ENCODE measurements around the gene DEFB129. TPM values are rescaled to one million over a fixed set of nuclear protein-coding genes. Genes with fewer than 3 reads are reported as not detected.
"Not testable (repeated sequence)": the region's sequence is repeated elsewhere in the genome, so short reads cannot be mapped to it uniquely, and the experiment has no call there.

Gene DEFB129, protein sequence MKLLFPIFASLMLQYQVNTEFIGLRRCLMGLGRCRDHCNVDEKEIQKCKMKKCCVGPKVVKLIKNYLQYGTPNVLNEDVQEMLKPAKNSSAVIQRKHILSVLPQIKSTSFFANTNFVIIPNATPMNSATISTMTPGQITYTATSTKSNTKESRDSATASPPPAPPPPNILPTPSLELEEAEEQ
- polyA plus RNA-seq (2013, experiment 1 of 2): not detected
- polyA plus RNA-seq (2013, experiment 2 of 2): not detected

DNA sequence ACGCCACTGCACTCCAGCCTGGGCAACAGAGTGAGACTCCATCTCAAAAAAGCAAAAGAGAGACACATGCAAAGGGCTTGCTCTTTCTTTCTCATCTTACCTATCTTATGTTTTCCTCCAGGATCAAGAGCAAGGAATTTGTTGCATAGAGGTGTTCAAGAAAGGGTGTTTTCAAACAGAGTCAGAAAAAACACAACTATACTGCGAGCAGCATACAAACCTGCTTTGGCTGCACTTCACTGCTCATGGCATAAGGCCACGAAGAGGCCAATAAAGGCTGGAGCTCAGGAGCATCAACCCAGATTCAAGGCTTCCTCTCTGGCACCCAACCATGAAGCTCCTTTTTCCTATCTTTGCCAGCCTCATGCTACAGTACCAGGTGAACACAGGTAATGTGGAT lies at the start of gene DEFB129:
Gene DEFB129 (plus strand): TSS at position 301 of the 400 bp plus-strand sequence. CDS start 31 bp downstream, at position 332.
- no peaks in the 10 kb centered on the region for H3K9me3 ChIP-seq (ENCODE audit: insufficient read depth, low read depth, low read length)
- peaks cover 38% of the 10 kb centered on the region for H3K27me3 ChIP-seq (ENCODE audit: insufficient read depth, low read length)
- no peak within 1 kb of the TSS for H3K4me3 ChIP-seq (ENCODE audit: low read length)
- no peak within 1 kb of the TSS for H3K27ac ChIP-seq (ENCODE audit: low read depth, low read length)
- WGBS: 90% methylated on average over 3 of the region's 3 CpGs
- H3K36me3 ChIP-seq (ENCODE audit: insufficient read depth, low read length): no peaks in the 10 kb centered on the region
- H3K4me1 ChIP-seq (ENCODE audit: insufficient read depth, low read length): no peaks in the 10 kb centered on the region
- H3K9ac ChIP-seq (ENCODE audit: low read depth, low read length): no peak within 1 kb of the TSS

DNA sequence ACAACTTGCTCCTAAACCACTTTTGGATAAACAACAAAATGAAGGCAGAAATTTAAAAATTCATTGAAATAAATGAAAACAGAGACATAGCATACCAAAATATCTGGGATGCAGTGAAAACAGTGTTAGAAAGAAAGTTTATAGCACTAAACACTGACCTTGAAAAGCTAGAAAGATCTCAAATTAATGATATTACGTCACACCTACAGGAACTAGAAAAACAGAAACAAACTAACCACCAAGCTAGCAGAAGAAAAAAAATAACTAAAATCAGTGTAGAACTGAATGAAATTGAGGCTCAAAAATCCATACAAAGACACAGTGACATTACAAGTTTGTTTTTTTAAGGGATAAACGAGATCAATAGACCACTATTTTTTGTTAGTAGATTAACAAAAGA lies 42.8 kb upstream of the DEFB129 start:
- Histone ChIP-seq H3K4me3 (ENCODE audit: low read length) (no peak overlapping the region), H3K4me1 (ENCODE audit: insufficient read depth, low read length) (no peaks in the 10 kb centered on the region), H3K36me3 (ENCODE audit: insufficient read depth, low read length) (no peaks in the 10 kb centered on the region), H3K9ac (ENCODE audit: low read depth, low read length) (no peak overlapping the region), H3K9me3 (ENCODE audit: insufficient read depth, low read depth, low read length) (peaks cover 12% of the 10 kb centered on the region; the same call in 1 of the 2 replicates), H3K27ac (ENCODE audit: low read depth, low read length) (no peak overlapping the region), H3K27me3 (ENCODE audit: insufficient read depth, low read length) (no peaks in the 10 kb centered on the region)
- no CpG with 5 or more reads among the region's 2 CpGs for WGBS

DNA sequence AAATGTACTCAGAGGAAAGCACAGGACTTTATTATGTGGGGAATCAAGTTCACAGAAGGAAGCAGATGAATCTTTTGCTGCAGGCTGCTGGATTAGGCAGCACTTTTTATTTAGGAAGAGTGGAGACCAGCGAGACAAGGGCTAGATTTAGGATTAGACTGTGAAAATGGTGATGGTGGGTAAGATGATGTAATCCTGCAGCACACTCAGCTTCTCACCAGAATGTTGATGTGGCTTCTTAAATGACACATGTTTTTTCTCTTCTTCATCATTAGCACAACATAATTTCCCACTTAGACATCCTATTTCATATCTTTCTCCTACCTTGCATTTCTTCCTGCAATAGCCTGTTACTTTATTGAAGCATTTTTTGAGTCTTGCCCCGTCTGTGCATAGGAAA lies 39.3 kb upstream of the DEFB129 start:
- H3K4me1 ChIP-seq (ENCODE audit: insufficient read depth, low read length): no peaks in the 10 kb centered on the region
- WGBS: 94% methylated on average over 2 of the region's 2 CpGs
- no peaks in the 10 kb centered on the region for H3K27me3 ChIP-seq (ENCODE audit: insufficient read depth, low read length)
- no peak overlapping the region for H3K27ac ChIP-seq (ENCODE audit: low read depth, low read length)
- H3K36me3 ChIP-seq (ENCODE audit: insufficient read depth, low read length): no peaks in the 10 kb centered on the region
- H3K9ac ChIP-seq (ENCODE audit: low read depth, low read length): no peak overlapping the region
- peaks cover 18% of the 10 kb centered on the region for H3K9me3 ChIP-seq (ENCODE audit: insufficient read depth, low read depth, low read length)
- H3K4me3 ChIP-seq (ENCODE audit: low read length): no peak overlapping the region

DNA sequence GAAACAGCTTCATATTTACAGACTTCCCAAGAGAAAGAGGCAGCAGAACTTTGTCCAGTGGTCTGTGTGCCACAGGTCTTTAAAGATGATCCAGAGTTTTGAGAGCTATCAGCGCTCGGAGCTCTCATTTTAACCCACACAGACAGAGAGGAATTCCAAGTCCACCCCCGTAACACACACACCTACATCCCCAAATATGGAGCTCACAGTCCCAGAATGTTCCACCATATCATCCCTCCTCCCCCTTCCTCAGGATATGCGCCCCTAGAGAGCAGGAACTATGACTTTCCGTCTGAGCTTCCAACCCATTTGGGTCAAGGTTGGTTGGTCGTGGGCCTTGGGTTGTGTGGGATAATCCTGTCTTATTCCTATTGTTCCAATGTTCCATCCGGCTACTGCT lies 37.4 kb upstream of the DEFB129 start, which contains the start of gene DEFB128:
Gene DEFB128 (minus strand): TSS at position 101 of the 400 bp plus-strand sequence. CDS start 88 bp downstream, at position 13.
- Histone ChIP-seq H3K27ac (ENCODE audit: low read depth, low read length) (no peak within 1 kb of the TSS), H3K9me3 (ENCODE audit: insufficient read depth, low read depth, low read length) (peaks cover 13% of the 10 kb centered on the region), H3K36me3 (ENCODE audit: insufficient read depth, low read length) (no peaks in the 10 kb centered on the region), H3K27me3 (ENCODE audit: insufficient read depth, low read length) (no peaks in the 10 kb centered on the region), H3K4me1 (ENCODE audit: insufficient read depth, low read length) (no peaks in the 10 kb centered on the region), H3K9ac (ENCODE audit: low read depth, low read length) (no peak within 1 kb of the TSS), H3K4me3 (ENCODE audit: low read length) (no peak within 1 kb of the TSS)
- WGBS: 75% methylated on average over 7 of the region's 7 CpGs

DNA sequence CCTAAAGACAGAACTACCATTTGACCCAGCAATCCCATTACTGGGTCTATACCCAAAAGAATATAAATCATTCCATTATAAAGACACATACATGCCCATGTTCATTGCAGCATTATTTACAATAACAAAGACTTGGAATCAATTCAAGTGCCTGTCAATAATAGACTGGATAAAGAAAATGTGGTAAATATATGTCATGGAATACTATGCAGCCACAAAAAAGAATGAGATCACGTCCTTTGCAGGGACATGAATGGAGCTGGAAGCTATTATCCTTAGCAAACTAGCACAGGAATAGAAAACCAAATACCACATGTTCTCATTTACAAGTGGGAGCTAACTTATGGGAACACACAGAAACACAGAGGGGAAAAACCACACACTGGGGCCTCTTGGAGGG lies 28.8 kb upstream of the DEFB129 start:
- WGBS: 85% methylated on average over 1 of the region's 1 CpG
- Histone ChIP-seq H3K4me1 (ENCODE audit: insufficient read depth, low read length) (no peaks in the 10 kb centered on the region), H3K9ac (ENCODE audit: low read depth, low read length) (no peak overlapping the region), H3K27me3 (ENCODE audit: insufficient read depth, low read length) (peaks cover 11% of the 10 kb centered on the region; the same call in 1 of the 2 replicates), H3K36me3 (ENCODE audit: insufficient read depth, low read length) (no peaks in the 10 kb centered on the region), H3K27ac (ENCODE audit: low read depth, low read length) (no peak overlapping the region), H3K9me3 (ENCODE audit: insufficient read depth, low read depth, low read length) (peaks cover 5% of the 10 kb centered on the region; the same call in 1 of the 2 replicates), H3K4me3 (ENCODE audit: low read length) (no peak overlapping the region)

DNA sequence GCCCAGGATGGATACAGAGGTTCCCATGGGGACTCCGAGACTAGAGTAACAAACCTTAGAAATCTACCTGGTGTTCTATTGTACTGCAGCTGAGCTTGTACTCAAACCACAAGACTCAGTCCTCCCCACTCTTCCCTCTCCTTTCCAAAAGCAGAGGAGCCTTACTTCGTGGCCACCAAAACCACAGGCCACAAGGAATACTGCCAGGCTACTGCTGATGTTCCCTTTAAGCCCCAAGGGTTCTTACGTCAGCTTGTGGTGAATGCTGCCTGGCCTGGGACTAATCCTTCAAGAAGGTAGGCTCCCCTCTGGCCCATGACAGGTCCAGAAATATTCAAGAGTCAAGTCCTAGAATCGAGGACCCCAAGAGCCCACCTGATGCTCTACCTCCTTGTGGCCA lies 27.1 kb upstream of the DEFB129 start:
- peaks cover 18% of the 10 kb centered on the region for H3K27me3 ChIP-seq (ENCODE audit: insufficient read depth, low read length)
- WGBS: 87% methylated on average over 4 of the region's 4 CpGs
- H3K36me3 ChIP-seq (ENCODE audit: insufficient read depth, low read length): no peaks in the 10 kb centered on the region
- H3K4me1 ChIP-seq (ENCODE audit: insufficient read depth, low read length): no peaks in the 10 kb centered on the region
- peaks cover 5% of the 10 kb centered on the region; the same call in 1 of the 2 replicates for H3K9me3 ChIP-seq (ENCODE audit: insufficient read depth, low read depth, low read length)
- no peak overlapping the region for H3K27ac ChIP-seq (ENCODE audit: low read depth, low read length)
- no peak overlapping the region for H3K4me3 ChIP-seq (ENCODE audit: low read length)
- H3K9ac ChIP-seq (ENCODE audit: low read depth, low read length): no peak overlapping the region

DNA sequence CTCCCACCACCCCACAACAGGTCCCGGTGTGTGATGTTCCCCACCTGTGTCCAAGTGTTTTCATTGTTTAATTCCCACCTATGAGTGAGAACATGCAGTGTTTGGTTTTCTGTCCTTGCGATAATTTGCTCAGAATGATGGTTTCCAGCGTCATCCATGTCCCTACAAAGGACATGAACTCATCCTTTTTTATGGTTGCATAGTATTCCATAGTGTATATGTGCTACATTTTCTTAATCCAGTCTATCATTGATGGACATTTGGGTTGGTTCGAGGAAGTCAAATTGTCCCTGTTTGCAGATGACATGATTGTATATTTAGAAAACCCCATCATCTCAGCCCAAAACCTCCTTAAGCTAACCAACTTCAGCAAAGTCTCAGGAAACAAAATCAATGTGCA lies 23.4 kb upstream of the DEFB129 start:
- not testable (repeated sequence) for H3K4me3 ChIP-seq (ENCODE audit: low read length); H3K9ac ChIP-seq (ENCODE audit: low read depth, low read length); H3K36me3 ChIP-seq (ENCODE audit: insufficient read depth, low read length); H3K4me1 ChIP-seq (ENCODE audit: insufficient read depth, low read length); H3K9me3 ChIP-seq (ENCODE audit: insufficient read depth, low read depth, low read length); H3K27ac ChIP-seq (ENCODE audit: low read depth, low read length)
- 93% methylated on average over 1 of the region's 4 CpGs for WGBS
- H3K27me3 ChIP-seq (ENCODE audit: insufficient read depth, low read length): peaks cover 45% of the 10 kb centered on the region

DNA sequence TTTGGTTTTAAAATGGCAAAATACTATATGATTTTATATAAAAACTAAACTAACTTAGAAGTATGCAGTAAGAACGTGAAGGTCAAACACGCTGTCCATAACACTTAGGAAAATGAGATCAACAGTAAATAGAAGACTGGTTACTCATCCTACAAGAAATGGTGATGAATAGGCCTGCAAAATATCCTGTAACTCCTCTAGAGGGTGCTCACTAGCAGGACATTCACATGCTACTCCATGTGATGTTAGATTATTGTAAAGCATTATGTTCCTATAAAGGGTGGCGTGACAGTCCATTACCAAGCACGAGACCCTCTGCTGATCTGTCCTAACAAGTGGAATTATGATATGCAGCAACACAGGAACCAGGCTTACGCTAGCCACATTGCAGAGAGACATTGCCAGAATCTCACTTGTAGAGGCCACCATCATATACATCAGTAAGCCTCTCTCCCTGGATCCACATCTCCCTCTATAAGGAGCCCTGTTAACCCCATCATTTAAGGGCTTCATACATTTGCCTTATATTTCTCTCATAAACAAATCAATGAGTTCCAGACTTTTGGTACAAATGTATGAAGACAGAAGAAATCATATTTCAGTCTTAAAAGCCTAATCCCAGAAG lies 18.0 kb upstream of the DEFB129 start:
- Histone ChIP-seq H3K27me3 (ENCODE audit: insufficient read depth, low read length) (peaks cover 83% of the 10 kb centered on the region), H3K36me3 (ENCODE audit: insufficient read depth, low read length) (no peaks in the 10 kb centered on the region), H3K9ac (ENCODE audit: low read depth, low read length) (no peak overlapping the region), H3K4me1 (ENCODE audit: insufficient read depth, low read length) (no peaks in the 10 kb centered on the region), H3K27ac (ENCODE audit: low read depth, low read length) (no peak overlapping the region), H3K4me3 (ENCODE audit: low read length) (no peak overlapping the region), H3K9me3 (ENCODE audit: insufficient read depth, low read depth, low read length) (no peaks in the 10 kb centered on the region)
- 63% methylated on average over 4 of the region's 5 CpGs for WGBS

DNA sequence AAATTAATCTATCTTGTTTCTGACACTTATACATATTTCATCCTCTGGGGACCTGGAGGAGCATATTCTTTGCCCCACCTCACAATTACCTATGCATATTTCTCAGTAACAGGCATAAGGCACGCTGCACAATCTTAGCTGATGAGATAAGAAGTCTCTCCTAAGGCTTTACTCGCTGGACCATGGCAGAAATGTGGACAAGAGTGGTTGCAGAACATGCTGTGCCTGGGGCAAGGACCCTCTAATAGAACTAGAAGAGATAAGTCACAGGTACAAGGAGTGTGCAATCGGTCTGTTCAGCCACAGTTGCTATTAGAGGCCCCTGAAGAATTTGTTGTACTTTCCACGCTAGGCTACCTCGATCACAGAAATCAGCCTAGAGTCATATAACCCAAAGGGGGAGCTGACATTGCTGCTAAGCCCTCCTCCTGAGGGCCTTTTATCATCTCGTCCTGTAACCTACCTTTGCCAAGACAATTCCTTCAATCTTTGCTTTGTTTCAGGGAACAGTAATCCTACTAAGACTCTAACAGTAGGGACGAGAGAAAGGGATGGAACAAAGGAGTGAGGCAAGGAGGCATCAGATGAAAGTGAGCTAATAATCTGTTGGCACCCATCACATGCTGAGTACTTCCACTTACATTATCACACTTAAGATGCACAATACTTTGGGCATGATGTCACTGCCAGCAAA lies 16.1 kb upstream of the DEFB129 start:
- Histone ChIP-seq H3K4me1 (ENCODE audit: insufficient read depth, low read length) (no peaks in the 10 kb centered on the region), H3K9me3 (ENCODE audit: insufficient read depth, low read depth, low read length) (no peaks in the 10 kb centered on the region), H3K36me3 (ENCODE audit: insufficient read depth, low read length) (no peaks in the 10 kb centered on the region), H3K4me3 (ENCODE audit: low read length) (no peak overlapping the region), H3K9ac (ENCODE audit: low read depth, low read length) (no peak overlapping the region), H3K27ac (ENCODE audit: low read depth, low read length) (no peak overlapping the region), H3K27me3 (ENCODE audit: insufficient read depth, low read length) (peaks cover 82% of the 10 kb centered on the region)
- 71% methylated on average over 6 of the region's 7 CpGs for WGBS

DNA sequence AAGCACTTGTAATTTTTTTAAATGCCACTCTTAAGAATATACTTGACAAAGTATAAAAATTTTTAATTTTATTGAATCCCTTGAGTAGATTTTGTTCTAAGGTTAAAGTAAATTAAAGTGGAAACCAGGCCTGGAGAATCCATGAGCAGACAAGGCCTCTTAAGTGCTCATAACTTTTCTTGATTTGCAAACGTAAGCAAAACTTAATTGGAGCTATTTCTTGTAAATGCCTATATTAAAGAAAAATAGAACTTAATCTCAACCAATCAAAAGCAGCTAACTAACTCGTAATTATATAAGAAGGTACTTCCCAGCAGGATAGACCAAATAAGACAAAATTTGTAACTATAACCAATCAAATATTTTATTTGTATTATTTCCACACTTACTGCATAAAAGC lies 12.7 kb upstream of the DEFB129 start:
- H3K27me3 ChIP-seq (ENCODE audit: insufficient read depth, low read length): peaks cover 79% of the 10 kb centered on the region
- H3K27ac ChIP-seq (ENCODE audit: low read depth, low read length): no peak overlapping the region
- H3K4me1 ChIP-seq (ENCODE audit: insufficient read depth, low read length): no peaks in the 10 kb centered on the region
- H3K4me3 ChIP-seq (ENCODE audit: low read length): no peak overlapping the region
- 90% methylated on average over 2 of the region's 2 CpGs for WGBS
- no peaks in the 10 kb centered on the region for H3K9me3 ChIP-seq (ENCODE audit: insufficient read depth, low read depth, low read length)
- H3K36me3 ChIP-seq (ENCODE audit: insufficient read depth, low read length): no peaks in the 10 kb centered on the region
- H3K9ac ChIP-seq (ENCODE audit: low read depth, low read length): no peak overlapping the region

DNA sequence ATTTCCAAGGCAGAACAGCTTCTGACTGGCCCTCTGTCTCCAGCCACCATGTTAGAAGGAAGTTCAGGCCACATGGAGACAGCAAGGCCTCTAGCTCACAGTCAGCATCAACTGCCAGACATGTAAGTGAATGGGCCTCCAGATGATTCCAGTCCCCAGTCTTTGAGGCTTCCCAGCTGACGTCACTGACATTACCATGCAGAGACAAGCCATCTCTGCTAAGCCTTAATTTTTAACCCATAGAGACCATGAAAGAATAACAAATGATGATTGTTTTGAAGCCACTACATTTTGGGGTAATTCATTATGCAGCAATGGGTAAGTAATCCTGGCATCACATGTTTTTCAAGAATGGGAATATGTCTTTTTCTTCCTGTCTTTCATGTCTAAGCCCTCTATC lies 11.3 kb upstream of the DEFB129 start:
- Histone ChIP-seq H3K4me3 (ENCODE audit: low read length) (no peak overlapping the region), H3K9me3 (ENCODE audit: insufficient read depth, low read depth, low read length) (no peaks in the 10 kb centered on the region), H3K27ac (ENCODE audit: low read depth, low read length) (no peak overlapping the region), H3K4me1 (ENCODE audit: insufficient read depth, low read length) (no peaks in the 10 kb centered on the region), H3K36me3 (ENCODE audit: insufficient read depth, low read length) (no peaks in the 10 kb centered on the region), H3K9ac (ENCODE audit: low read depth, low read length) (no peak overlapping the region), H3K27me3 (ENCODE audit: insufficient read depth, low read length) (peaks cover 76% of the 10 kb centered on the region)
- 86% methylated on average over 1 of the region's 1 CpG for WGBS

All from HUES64 (cell line).